ENCODE measurements around the gene EXT2.

EXT2 gene

DNA sequence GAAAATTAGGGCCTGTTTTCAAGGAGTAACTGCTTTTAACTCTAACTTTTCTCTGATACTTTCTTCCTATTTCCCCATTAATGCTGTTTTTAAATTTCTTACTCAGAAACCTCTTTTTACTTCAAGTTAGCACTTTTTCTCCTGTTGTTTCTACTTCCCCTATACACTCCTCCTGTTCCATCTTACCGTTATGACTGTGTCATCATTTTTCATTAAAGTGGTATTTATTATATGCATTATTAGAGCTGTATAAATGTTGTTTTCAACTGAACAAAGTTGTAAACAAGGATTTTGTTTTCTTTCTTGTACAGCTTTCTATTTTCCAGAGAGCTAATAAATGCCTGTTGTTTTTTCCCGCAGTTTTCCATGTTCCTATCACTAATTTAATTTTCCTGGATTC, 84.6 kb downstream of the EXT2 start:
- H3K4me3 ChIP-seq (ENCODE audit: low read depth, low read length), result no peak overlapping the region
- DNase-seq (ENCODE audit: low read depth), result no peak
- TF ChIP-seq, protein P1, sequence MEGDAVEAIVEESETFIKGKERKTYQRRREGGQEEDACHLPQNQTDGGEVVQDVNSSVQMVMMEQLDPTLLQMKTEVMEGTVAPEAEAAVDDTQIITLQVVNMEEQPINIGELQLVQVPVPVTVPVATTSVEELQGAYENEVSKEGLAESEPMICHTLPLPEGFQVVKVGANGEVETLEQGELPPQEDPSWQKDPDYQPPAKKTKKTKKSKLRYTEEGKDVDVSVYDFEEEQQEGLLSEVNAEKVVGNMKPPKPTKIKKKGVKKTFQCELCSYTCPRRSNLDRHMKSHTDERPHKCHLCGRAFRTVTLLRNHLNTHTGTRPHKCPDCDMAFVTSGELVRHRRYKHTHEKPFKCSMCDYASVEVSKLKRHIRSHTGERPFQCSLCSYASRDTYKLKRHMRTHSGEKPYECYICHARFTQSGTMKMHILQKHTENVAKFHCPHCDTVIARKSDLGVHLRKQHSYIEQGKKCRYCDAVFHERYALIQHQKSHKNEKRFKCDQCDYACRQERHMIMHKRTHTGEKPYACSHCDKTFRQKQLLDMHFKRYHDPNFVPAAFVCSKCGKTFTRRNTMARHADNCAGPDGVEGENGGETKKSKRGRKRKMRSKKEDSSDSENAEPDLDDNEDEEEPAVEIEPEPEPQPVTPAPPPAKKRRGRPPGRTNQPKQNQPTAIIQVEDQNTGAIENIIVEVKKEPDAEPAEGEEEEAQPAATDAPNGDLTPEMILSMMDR (IDR thresholded peaks at IDR 0.05; ENCODE audit: low read depth, low read length, missing control alignments), result no peak

- TF ChIP-seq, protein P1 (IDR thresholded peaks at IDR 0.05; ENCODE audit: low read depth, low read length, missing control alignments), result no peak
Measured at GRCh38 chr11:44185522-44185921, 90.0 kb downstream of the EXT2 start.

GRCh38 chr11:44186321-44186930, 90.9 kb downstream of the EXT2 start:
- TF ChIP-seq, protein P1 (IDR thresholded peaks at IDR 0.05; ENCODE audit: low read depth, low read length, missing control alignments), result no peak
- no peak overlapping the region for H3K4me3 ChIP-seq (ENCODE audit: low read depth, low read length)
- DNase-seq (ENCODE audit: low read depth), result no peak

More at GRCh38 chr11:44185522-44185921, 90.0 kb downstream of the EXT2 start:
- H3K4me3 ChIP-seq (ENCODE audit: low read depth, low read length), result no peak overlapping the region
- no peak for DNase-seq (ENCODE audit: low read depth)

DNA sequence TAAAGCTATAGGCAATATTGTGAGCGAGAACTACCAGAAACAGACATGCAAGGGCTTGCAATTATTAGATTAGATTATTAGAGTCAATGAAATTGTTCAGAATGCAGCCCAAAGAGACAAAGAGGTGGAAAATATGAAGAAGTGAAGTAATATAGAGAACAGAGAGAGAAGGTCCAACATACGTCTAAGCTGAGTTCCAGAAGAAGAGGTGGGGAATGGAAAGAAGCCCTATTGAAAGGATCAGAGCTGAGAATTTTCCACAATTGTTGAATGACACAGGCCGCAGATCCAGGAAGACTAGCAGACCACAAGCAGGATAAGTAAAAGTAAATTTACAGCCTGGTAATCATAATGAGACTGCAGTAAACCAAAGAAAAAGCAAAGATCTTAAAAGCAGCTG, 93.2 kb downstream of the EXT2 start:
- DNase-seq (ENCODE audit: low read depth), result no peak
- H3K4me3 ChIP-seq (ENCODE audit: low read depth, low read length), result no peak overlapping the region
- TF ChIP-seq, protein P1 (IDR thresholded peaks at IDR 0.05; ENCODE audit: low read depth, low read length, missing control alignments), result no peak

GRCh38 chr11:44189986-44190882, 94.8 kb downstream of the EXT2 start:
- no peak overlapping the region for H3K4me3 ChIP-seq (ENCODE audit: low read depth, low read length)
- no peak for DNase-seq (ENCODE audit: low read depth)
- TF ChIP-seq, protein P1 (IDR thresholded peaks at IDR 0.05; ENCODE audit: low read depth, low read length, missing control alignments), result no peak

DNA sequence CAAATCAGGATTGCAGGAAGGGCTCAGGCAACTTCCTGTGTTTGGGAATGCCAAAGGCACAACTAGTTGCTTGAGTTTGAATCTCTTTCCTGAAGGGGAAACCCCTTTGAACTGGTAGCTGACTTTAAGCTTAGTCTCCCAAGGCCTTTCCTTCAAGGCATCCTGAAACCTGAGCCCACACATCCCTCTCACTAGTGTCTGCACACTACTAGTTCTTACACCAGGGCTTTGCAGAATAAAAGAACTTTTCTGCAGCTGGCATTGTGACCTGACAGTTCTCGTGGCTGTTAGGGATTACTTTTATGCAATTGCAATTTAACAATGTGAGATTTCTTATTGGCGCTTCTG, 95.4 kb downstream of the EXT2 start:
- DNase-seq (ENCODE audit: low read depth), result no peak
- H3K4me3 ChIP-seq (ENCODE audit: low read depth, low read length), result no peak overlapping the region
- TF ChIP-seq, protein P1 (IDR thresholded peaks at IDR 0.05; ENCODE audit: low read depth, low read length, missing control alignments), result no peak

All from GM12864 (cell line).